Stimulated activated CD4-positive, alpha-beta T cell treated with anti-CD3 and anti-CD28 coated beads, Interleukin-12 subunit alpha, Interleukin-12 subunit beta, amount 100 ng/mL, for 4 hours (primary cell): ENCODE measurements around the gene ARPP21.

Experiments used
- DNase-seq: peaks from one replicate; pipeline ENCODE4 v3.0.0-alpha.2; 2020

Gene ARPP21

DNA sequence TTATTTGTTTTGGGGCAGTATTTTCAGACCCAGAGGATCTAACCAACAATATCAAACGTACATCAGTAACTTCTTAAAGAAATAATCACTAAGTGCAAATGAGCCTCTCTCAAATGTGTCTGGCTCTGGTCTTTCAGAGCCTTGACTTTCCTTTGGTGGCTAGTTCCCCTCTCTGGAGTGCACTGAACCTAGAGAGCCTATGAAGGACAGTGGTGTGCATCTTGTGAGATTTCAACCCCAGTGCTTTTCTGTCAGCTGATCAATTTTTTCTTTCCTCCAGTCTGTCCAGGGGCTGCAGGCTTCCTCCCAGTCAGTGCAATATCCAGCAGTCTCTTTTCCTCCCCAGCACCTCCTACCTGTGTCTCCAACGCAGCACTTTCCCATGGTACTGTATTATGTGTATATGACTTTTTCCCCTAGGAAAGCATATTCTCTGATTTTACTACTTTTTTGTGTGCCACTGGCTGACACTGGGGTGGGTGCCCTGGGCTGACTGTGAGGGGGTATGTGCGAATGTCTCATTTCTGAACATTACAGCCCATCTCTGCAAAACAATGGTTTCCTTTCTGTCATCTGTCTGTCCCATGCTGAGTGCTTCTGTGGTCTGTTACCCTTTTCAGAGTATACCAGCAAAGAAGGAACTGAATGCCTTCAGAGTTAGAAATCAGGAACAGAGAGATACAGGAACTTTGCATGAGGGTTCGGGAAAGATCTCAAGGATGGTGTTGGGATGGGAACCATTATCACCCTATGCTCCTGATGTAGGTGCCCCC is 98.8 kb downstream of the ARPP21 start:
- no peak for DNase-seq

DNA sequence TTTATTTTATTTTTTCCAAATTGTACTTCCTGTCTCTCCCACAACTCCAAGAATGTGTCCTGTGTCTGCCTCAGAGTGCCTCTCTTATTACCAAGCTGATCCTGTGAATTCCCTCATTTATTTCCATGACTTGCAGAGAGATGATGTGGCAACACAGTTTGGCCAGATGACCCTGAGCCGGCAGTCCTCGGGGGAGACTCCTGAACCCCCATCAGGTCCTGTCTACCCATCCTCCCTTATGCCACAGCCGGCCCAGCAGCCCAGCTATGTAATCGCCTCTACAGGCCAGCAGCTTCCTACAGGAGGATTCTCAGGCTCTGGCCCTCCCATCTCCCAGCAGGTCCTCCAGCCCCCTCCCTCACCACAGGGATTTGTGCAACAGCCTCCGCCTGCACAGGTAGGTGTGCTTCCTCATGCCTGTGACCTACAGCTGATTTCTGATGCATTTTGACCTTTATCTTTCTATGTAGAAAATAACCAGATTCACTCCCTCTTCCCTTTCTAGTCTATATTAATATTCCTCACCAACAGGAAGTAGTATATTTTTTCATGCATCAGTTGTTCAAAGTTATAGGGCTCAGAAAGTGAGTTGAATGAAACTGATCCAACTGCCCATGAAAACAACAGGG is 100.0 kb downstream of the ARPP21 start:
- no peak for DNase-seq

DNA sequence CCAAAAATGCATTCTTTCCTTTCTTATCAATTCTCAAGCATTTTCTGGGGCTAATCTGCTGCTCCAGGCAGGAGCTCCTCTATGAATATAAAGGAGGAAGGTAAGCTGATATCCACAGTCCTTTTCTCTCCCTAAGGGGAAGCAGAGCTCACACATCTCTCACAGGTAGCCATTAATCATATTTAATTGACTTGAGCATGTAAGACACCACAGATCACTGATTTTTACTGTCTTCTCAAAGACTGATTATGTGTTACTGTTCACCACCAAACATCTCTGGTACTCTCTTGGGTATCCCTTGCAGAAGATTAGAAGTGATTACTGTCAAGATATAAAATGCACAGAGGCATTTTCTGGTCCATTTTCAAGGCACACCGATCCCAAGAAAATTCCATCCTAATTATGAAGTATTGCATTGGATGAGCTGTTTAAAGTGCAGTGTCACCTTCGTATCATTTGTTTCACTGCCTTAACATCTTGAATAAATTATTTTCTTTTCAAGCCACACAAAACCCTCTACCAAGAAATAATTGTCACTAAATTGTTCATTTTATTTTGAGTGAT is 100.7 kb downstream of the ARPP21 start:
- no peak for DNase-seq

DNA sequence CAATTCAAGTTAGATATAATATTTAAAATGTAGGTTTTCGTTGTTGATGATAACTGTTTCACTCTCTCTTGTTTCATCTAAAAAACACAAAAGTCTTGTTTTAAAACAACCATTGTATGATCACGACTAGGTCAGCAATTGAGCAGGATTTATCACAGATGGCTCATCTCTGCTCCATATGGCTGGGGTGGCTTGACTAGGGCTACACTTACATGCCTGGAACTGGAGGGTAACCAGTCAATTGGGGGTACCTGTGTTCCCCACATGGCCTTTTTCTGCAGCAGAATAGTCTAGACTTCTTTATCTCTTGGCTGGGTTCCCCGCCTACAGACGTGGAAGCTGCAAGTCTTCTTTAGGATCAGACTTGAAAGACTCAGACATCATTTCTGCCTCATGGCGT is 103.9 kb downstream of the ARPP21 start:
- DNase-seq = no peak

DNA sequence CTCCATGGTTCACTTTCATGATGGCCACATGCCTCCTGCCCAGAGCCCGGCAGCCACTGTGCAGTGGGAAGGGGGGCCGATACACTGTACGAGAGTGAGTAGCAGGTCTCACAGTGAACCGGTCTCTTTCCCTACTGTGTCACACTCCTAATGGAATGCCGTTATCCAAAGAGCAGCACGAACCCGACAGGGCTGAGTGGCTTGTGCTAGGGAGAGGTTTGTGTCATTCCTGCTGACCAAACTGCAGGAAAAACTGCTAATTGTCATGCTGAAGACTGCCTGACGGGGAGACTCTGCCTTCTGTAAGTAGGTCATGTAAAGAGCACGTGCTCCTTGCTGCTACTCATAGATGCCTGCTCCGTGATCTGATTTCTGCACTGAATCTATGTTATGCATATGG is 105.1 kb downstream of the ARPP21 start:
- no peak for DNase-seq

DNA sequence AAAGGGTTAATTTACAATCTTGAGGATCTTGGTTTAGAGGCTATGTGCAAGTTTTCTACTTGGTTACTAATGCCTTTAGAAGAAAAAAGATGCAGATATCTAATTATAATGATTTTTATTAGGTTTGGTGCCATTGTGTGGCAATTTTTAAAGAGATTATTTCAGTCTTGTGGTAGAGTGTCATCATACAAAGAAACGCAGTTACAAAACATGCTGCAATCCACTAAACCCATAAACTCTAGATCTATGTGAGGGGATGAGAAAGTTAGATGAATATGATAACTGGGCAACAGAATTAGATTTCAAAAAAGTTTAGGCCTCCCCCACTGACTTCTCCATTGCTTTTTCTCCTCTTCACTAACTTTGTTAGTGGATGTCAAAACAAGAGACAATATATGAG is 106.0 kb downstream of the ARPP21 start:
- DNase-seq = no peak

DNA sequence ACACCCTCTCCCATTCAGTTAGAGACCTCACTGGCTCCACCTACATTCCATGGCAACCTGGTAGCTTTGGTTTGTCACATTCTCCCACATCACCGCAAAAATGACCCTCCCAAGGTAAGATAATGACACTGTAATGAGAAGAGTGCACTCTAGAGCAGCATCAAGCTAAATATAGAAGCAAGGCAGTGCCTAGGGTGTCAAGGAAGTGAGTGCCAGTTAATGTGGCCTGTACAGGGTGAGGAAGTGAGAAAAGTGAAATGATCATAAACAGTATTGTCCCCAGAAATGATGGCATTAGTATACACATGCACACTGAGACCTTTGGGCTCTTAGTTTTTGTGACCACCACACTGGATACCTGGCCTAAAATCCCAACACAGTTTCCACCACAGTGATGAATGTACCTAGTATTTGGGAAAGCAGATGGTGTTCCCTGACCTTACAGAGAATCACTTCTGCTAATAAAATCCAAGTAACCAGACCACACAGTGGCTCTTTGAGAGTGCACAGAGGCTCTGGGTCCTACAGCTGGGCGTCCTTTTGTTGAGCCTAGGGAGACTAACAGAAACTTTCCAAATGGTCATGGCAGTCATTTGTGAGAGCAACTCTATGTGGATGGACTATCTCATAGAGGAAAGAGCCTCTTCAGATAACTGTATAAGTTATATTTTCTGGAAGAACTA is 106.6 kb downstream of the ARPP21 start:
- DNase-seq = no peak

DNA sequence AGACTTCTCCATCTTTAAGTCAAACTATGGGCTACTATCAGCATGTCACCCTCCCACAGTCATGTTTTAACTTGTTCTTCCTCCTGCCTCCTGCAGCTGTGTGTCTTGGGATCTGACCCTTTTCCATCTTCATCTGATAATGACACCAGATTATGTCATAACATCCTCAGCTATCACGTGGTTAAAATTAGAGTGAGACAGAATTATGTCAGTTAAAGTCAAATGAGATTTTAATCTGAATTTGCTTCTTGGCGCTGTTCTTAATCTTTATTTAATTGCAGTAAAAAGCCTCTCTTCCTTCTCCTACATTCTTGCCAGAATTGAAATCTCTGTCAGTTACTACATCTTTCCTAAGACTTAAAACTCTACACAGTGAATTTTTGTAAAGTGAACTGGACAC is 107.2 kb downstream of the ARPP21 start:
- no peak for DNase-seq

DNA sequence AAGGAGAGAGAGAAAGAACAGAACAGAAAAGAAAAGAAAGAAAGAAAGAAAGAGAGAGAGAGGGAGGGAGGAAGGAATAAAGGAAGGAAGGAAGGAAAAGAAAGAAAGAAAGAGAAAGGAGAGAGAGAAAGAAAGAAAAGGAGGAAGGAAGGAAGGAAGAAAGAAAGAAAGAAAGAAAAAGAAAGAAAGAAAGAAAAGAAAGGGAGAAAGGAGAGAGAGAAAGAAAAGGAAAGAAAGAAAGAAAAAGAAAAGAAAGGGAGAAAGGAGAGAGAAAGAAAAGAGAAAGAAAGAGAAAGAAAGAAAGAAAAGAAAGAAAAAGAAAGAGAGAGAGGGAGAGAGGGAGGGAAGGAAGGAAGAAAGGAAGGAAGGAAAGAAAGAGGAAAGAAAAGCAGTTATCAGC is 108.8 kb downstream of the ARPP21 start:
- DNase-seq = no peak

DNA sequence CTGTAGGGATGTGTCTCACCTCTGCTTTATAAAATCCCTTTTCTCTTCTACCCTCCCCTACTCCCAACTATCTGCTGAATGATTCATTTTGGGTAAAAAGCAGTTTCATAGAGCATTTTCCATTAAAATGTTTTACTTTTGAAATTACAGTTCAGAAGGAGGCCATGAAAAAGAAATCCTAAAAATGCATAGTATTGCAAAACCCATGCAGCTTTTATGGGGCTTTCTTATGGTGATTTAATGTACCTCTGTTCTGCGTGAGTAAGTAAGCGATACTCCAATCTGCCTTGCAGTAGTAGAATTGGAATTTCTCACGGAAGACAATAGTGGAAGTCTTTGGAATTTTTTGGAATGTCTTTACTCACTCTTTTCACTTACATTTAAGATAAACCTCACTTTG is 111.9 kb downstream of the ARPP21 start:
- no peak for DNase-seq

DNA sequence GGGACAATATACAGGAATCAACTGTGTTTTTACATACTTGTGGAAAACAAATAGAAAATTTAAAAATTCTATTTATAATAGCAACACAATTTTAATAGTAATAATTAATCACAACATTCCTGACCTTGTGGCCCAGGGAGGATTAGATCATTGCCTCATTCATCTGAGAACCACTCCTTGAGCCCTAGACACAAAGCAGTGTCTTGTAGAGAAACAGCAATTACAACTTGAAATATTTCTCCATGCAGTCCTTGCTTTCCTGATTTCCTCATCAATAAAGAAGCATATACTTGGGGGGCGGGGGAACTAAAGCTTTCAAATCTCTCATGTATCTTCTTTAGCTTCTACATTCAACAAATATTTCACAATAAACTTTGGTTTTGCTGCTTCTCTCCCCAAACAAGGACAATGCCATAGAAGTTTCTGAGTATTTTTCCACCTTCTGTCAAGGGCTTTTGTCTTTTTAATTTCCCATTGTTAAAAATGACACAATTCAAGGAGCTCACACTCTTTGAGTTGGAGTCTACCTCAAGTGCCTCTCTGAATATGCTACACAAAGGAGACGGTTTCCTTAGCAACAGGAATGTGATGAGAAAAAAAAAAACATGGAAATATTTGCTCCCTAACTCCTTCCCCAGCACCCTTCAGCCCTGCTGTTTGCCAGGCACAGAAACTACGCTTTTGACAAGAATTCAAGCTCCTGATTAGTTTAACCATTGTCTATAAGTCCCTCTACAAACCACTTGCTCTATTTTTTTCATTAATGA is 118.8 kb downstream of the ARPP21 start:
- no peak for DNase-seq

DNA sequence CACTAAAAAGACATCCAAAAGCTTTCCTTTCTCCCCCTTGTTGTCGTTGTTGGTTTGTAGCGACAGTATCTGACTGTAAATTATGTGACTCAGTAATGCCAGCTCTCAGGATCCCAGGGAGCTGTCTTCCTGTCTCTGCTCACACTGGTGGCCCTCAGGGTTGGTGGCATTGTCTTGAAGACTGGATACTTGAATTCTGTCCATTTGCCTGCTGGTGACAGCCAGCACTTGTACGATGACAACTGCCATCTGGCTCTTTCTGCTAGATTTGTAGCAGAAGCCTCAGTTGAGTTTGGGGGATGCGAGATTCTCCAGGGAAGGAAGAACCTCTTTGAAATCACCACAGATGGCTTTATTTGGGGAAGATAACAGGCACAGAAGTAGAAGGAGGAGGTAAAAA is 120.8 kb downstream of the ARPP21 start:
- DNase-seq = no peak

DNA sequence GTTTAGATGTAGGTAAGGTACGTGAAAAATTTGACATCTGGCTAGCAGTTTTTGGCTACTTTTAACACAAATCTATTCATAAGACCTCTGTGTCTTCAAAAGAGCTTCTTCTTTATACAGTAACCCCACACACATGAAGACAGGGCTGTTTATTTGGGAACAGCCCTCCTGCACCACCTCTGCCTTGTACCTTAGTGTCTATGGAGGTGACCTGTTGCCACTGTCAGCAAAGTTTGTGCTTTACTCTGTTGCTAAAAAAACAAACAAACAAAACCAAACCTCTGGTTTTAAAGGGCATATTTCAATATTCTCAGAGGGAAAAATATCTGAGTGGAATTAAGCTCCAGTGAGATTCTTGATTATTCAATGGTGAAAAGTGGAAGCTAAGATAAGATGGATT is 122.0 kb downstream of the ARPP21 start:
- DNase-seq = no peak

DNA sequence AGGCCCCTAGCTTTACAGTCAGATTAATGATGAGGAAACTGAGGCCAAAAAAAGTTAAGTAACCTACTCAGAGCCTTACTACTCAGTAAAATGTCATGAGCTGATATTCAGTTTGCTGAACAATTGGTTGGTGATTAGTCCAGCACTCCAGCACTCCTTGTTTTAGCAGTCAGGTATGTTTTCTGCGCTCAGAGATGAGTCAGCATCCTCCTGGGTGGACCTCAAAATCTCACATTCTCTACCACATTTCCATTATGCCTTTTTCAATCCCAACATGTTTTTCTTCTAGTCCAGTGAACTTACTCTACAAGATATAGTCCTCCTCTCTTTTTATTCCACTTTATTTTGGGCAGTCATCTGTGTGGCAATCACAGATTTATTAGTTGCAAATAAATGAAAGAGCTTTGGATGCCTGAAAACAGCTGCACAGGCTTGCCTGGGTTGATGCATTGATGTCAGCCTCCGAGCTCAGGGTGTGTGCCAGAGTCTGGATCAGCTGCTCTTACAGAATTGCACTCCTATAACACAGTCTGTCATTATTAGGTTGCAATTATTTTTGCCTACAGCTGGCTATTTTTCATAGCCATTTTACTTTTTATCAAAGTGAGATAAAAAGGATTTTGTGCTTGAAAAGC is 133.2 kb downstream of the ARPP21 start:
- DNase-seq = no peak

DNA sequence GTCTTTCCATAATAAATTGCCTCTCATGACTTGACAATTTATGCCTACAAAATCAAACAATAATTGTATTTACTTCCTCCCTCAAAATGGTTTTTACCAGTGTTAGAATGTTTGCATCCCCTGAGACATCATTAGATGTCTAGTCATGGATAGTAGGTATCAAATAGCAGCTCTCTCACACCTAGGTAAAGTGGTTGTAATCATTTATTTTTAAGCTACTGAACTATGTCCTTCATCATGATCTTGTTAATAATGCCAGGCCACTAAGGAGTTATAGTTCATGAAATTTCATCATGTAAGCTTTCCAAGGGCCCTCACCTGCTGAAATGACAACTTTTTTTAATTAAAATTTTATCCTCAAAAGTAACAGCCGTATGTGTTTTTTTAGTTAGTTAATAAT is 134.1 kb downstream of the ARPP21 start:
- no peak for DNase-seq

DNA sequence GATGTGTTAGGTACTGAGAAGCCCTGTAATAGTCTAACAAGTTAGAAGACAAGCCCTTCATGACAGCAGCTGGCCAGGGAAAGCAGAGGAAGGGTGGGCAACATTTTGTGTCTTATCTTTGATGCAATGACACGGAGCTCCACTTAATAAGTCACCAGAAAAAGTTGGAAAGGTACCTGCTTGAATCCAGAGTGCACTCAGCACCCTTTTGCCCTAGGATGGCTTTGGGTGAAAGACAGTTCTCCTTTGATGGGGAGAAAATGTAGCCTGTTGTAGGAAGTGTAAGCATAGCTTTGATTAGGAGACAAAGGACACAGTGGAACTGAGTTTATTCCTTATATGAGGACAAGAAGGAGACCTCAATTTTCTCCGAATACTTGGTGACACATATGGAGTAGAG is 137.0 kb downstream of the ARPP21 start:
- no peak for DNase-seq

DNA sequence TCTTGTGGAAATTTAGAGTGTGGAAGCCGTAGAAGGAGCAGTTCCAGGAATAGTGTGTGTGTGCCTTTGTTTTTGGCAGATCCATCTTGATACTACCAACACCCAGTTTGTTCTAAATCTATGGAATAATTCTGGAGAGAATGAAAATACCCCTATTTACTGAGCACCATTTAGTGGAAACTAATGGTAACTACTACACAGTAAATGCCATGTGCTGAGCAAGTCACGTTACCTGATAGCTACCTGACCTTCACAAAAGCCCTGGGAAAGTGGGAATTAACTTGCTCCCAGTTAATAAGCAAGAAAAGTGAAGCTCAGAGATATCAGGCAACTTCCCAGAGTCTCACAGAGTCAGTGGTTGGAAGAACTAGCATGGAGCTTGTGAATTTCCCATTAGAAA is 137.7 kb downstream of the ARPP21 start:
- no peak for DNase-seq

DNA sequence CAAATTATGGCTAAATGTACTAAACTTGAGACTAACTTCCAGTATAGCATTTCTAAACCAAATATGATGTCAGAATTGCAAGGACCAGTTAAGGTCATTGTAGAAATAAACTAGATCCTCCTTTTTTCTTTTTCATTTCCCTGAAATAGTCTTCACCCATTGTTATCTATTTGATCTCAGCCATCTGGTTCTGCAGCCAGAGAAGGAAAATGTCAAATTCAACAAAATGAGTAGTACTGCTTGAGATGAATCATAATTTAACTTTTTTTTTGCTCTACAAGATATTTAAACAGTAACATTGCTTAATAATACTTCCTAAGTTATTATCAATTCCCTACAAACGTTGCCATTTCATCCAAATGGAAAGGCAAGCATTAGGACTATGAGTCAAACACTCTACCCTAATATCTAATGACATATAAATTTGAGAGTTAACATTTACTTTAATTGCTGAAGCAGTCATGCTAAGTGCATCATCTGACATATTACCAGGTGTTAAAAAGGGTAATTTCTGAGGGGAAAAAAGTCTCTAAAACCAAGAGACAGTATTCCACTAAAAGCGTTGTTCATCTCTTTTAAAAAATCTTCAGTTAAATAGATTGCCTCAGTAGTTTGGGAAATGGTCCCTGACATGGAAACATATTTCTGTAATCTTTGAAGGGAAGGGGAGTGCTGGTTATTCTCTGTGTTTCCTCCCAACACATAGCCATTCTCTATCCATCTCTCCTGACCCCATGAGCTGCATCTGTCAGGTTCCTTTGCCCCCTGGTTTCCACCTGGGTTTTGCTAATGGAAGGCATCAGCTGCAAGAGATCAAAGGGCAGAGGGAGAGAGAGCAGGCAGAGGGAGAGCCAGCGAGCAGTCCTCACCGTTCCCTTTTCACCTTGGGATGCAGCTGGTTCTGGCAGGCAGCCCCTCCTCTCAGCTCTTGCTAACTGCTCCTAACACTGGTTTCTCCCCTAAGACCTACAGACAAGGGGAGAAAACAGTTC is 138.5 kb downstream of the ARPP21 start:
- no peak for DNase-seq

DNA sequence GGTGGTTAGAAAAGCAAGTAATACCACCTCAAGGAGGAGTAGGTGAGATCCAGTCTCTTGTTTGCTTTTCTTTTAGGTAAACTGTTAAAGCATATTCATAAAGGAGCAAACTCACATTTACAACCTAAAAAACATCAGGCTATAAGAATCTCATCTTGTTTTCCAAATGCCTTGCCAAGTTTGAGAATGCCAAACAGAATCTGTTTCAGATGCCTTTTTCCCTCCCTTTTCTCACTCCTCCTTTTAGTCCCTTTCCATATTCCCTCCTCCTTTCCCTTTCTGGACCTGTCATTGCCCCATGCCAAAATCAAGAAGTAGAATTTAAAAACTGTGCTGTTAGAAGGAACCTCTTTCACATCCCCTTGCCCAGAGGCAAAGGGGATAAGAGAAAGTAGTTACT is 140.3 kb downstream of the ARPP21 start:
- DNase-seq = no peak

DNA sequence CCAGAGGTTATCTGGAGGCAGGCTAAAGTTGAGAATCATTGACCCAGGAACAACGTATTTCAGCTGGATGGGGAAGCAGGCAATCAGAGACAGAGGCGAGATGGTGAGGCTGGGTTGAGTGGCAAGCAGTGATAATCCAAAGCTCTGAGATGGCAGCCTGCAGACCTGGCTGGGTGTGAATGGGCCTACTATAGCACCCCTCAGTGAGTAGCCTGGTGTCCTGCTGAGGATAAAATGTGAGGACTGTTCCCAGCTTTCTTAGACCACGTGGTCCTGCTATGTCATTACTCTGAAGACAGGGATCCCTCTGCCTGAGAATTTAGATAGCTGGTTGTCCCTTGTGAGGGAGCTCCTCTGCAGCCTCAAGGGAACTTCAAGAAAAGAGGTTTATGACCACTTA is 141.5 kb downstream of the ARPP21 start:
- no peak for DNase-seq

DNA sequence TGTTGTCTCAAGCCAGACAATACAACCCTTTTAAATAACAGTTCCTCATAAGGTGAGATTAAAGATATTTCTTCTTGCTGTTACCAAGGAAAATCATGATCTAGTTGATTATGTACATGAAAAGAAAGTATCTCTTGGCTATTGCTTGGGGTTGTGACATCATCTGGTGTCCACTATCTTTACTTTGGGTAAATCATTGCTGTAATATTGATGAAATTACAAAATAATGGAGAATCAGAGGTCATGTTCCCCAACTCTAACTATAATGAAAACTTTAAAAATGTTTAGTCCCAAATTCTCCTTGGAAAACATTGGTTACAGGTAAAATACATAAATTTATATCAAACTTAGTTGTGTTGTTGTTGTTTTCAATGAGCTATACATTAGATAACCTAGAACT is 142.2 kb downstream of the ARPP21 start:
- DNase-seq = no peak
